Ovary (tissue), 9 donors: Measurements from ENCODE around the gene KIAA1755. TPM values are rescaled to one million over a fixed set of nuclear protein-coding genes. Genes with fewer than 3 reads are reported as not detected.

Experiments
- DNase-seq, 5 donors: peaks; one replicate each; pipeline ENCODE4 v3.0.0-alpha.2; 2019 to 2020
- H3K27ac ChIP-seq, 2 donors: fragments of 200-600 bp; one replicate each; pipeline versions ENCODE4 v1.5.1 to v1.8.0; 2019 to 2022
- H3K27me3 ChIP-seq: fragments of 200-600 bp; one replicate; pipeline ENCODE4 v1.8.0; 2022
- H3K36me3 ChIP-seq: fragments of 200-600 bp; sonication (generic); one replicate; pipeline ENCODE4 v1.5.1; 2019
- H3K4me1 ChIP-seq: one replicate; pipeline ENCODE4 v1.8.1; 2013; ENCODE audit warnings: mild to moderate bottlenecking, moderate library complexity; ENCODE audit not compliant: insufficient read depth
- H3K4me3 ChIP-seq: fragments of 200-600 bp; sonication (generic); one replicate; pipeline ENCODE4 v1.5.1; 2017
- H3K9me3 ChIP-seq, 2 donors: fragments of 200-600 bp in 1 of 2; sonication (generic) in 1 of 2; one replicate each; pipeline versions ENCODE4 v1.5.1 to v1.8.1; 2013 to 2019; ENCODE audit warnings: mild to moderate bottlenecking in 1 of 2, moderate library complexity in 1 of 2
- CTCF ChIP-seq, 3 donors: fragments of 450-650 bp in 2 of 3; fragments of 200-600 bp in 1 of 3; IDR thresholded peaks; one replicate each; pipeline versions ENCODE4 v1.5.1 to v1.8.0; 2016 to 2022; ENCODE audit warnings: antibody characterized with exemption in 3 of 3, mild to moderate bottlenecking in 1 of 3
- EP300 ChIP-seq: sonication (generic); formaldehyde crosslinking; IDR thresholded peaks from one replicate; pipeline ENCODE4 v1.6.1; 2017; ENCODE audit warnings: antibody characterized with exemption
- POLR2A ChIP-seq: fragments of 450-650 bp; IDR thresholded peaks from one replicate; pipeline ENCODE4 v1.6.1; 2017; ENCODE audit warnings: antibody characterized with exemption, mild to moderate bottlenecking, moderate library complexity
- WGBS, 3 donors: extraction: QIAGEN DNeasy Blood & Tissue Kit in 1 of 3; methylation state at CpG; one replicate each; pipeline versions ENCODE4 v1.1.5 to v1.1.7; 2013 to 2017; 5-methylcytosine and 5-hydroxymethylcytosine counted together
- intact Hi-C, 4 donors: fragments of 100-400 bp; cut with DNase I; formaldehyde crosslinking; loops; one replicate each; pipeline versions ENCODE4 v1.11.0 to v1.15.1; 2022 to 2023
- polyA plus RNA-seq, 2 donors: library from polyadenylated mRNA; stranded (reverse); fragments of 200-250 nt in 1 of 2; fragments of 350-450 nt in 1 of 2; fragmentation: Illumina TruSeq in 1 of 2; extraction: RNeasy Lipid Tissue Mini Kit (QIAGEN cat#74804) in 1 of 2; gene quantifications; one replicate each; pipeline ENCODE4 v1.2.3, GENCODE V29; 2013 to 2014
- total RNA-seq, 7 donors: library from RNA; depleted of rRNA in 2 of 7; stranded (reverse); fragments of >200 nt in 2 of 7; fragmentation: NEBNext Ultra II Directional in 3 of 7; extraction: Animal tissue kit (Norgen Biotek cat#: 25700) in 3 of 7; gene quantifications; one replicate each; pipeline versions ENCODE4 v1.1.0 to v1.2.4, GENCODE V29; 2016 to 2023
- donor health status: DM: no; HTN: no; CAD: no; lungs with moderate emphysema.
- donor health status: DM: no; HTN: no; CAD: no.
- donor health status: Bipolar disorder and iron deficiency.
- donor health status: DM: yes; HTN: yes; CAD: no.
- donor health status: DM: no; HTN: no; CAD: no.
- donor health status: DM: yes; HTN: yes; CAD: no.

KIAA1755 gene
- total and polyA plus RNA-seq, 9 donors = 4.4 to 29.7 (median 12.0) TPM

- Histone ChIP-seq H3K4me1 (no peaks in the 10 kb centered on the region), H3K27me3 (no peaks in the 10 kb centered on the region), H3K4me3 (no peak overlapping the region), H3K9me3 (no peaks in the 10 kb centered on the region), H3K27ac (no peak overlapping the region), H3K36me3 (no peaks in the 10 kb centered on the region)
- DNase-seq = no peak
- no peak for TF ChIP-seq CTCF (IDR thresholded peaks at IDR 0.05)
- no peak for TF ChIP-seq POLR2A
- no peak for TF ChIP-seq EP300
- WGBS, 3 donors = 75 to 84% (median 80%) methylated on average over 10 of the region's 10 CpGs
- intact Hi-C loops = loop anchor here in 1 of 4 donors (5.0 kb wide), 1 partner anchor 86 kb away; no protein-coding TSS in a partner anchor
These were observed 29.5 kb downstream of the KIAA1755 start for GRCh38 chr20:38230957-38231526.

GRCh38 chr20:38230253-38230551 is 30.3 kb downstream of the KIAA1755 start:
- H3K27ac ChIP-seq = no peak overlapping the region
- no peak for DNase-seq
- 78 to 91% (median 90%) methylated on average over 1 of the region's 1 CpG for WGBS, 3 donors
- no peaks in the 10 kb centered on the region for H3K36me3 ChIP-seq
- no peaks in the 10 kb centered on the region for H3K4me1 ChIP-seq
- no peak overlapping the region for H3K4me3 ChIP-seq
- TF ChIP-seq POLR2A (no peak), CTCF (IDR thresholded peaks at IDR 0.05) (no peak), EP300 (no peak)
- intact Hi-C loops = loop anchor here in 1 of 4 donors (5.0 kb wide), 1 partner anchor 87 kb away; no protein-coding TSS in a partner anchor
- no peaks in the 10 kb centered on the region for H3K9me3 ChIP-seq
- no peaks in the 10 kb centered on the region for H3K27me3 ChIP-seq

GRCh38 chr20:38229376-38230252 is 30.9 kb downstream of the KIAA1755 start:
- no peak overlapping the region for H3K27ac ChIP-seq
- peak in 2 of 5 donors; percentile 2 to 34 for DNase-seq
- WGBS, 3 donors = 81 to 88% (median 85%) methylated on average over 6 of the region's 6 CpGs

GRCh38 chr20:38228436-38228835 is 32.1 kb downstream of the KIAA1755 start:
- 66 to 76% (median 67%) methylated on average over 2 of the region's 2 CpGs for WGBS, 3 donors
- H3K36me3 ChIP-seq = no peaks in the 10 kb centered on the region
- no peaks in the 10 kb centered on the region for H3K4me1 ChIP-seq
- no peak overlapping the region for H3K4me3 ChIP-seq
- intact Hi-C loops = loop anchor here (5.0 to 10.0 kb wide), 5 partner anchors 74 to 664 kb away; partner anchors contain the start of gene BPI (in 1 of the 4)
- no peak overlapping the region for H3K27ac ChIP-seq
- DNase-seq = peak in 2 of 5 donors; percentile 2
- TF ChIP-seq POLR2A = no peak
- TF ChIP-seq CTCF (IDR thresholded peaks at IDR 0.05) = no peak
- no peak for TF ChIP-seq EP300
- H3K27me3 ChIP-seq = no peaks in the 10 kb centered on the region
- no peaks in the 10 kb centered on the region for H3K9me3 ChIP-seq

More at GRCh38 chr20:38229376-38230252, 30.9 kb downstream of the KIAA1755 start:
- Histone ChIP-seq H3K9me3 (no peaks in the 10 kb centered on the region), H3K36me3 (no peaks in the 10 kb centered on the region), H3K27me3 (no peaks in the 10 kb centered on the region), H3K4me1 (no peaks in the 10 kb centered on the region), H3K4me3 (no peak overlapping the region)
- no peak for TF ChIP-seq POLR2A
- TF ChIP-seq CTCF (IDR thresholded peaks at IDR 0.05) = peak in 2 of 3 donors; percentile 27 to 37
- intact Hi-C loops = loop anchor here (5.0 to 10.0 kb wide), 5 partner anchors 73 to 665 kb away; partner anchors contain the start of gene BPI (in 1 of the 4)
